Measurements from ENCODE around the gene DNAH17. TPM values are rescaled to one million over a fixed set of nuclear protein-coding genes. Genes with fewer than 3 reads are reported as not detected.

Gene DNAH17
- total RNA-seq, 1 experiment from 2014 or later, result 0.13 TPM

DNA sequence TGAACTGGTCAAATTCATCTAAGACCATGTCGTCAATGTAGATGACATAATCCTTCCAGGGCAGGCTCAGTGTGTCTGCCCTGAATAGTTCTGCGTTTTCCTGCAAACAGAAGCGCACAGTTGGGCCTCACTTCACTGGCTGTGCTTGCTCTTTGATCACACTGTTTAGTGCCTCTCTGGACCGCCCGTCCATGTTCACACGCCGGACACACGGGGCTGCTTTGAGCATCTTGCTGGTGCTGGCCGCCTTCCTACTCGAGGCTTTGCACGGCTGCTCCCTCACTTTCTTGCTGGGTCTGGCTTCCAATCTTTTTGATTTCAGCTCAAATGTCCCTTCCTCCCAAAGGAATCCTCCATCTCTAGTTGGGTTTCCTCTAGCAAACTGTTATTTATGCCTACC, 37.4 kb downstream of the DNAH17 start:
- Histone ChIP-seq H3K4me2 (ENCODE audit: insufficient read depth, insufficient read length, low read length) (no peak overlapping the region), H3K9me3 (ENCODE audit: control insufficient read depth, low read depth, low read length) (no peaks in the 10 kb centered on the region), H3K23ac (ENCODE audit: insufficient read length, low read depth, low read length) (no peak overlapping the region), H3K9ac (ENCODE audit: extremely low read depth, insufficient read length, low read length) (no peak overlapping the region), H3K18ac (ENCODE audit: insufficient read length, low read depth, low read length) (no peak overlapping the region), H2AK5ac (ENCODE audit: insufficient read length, low read length) (no peak overlapping the region), H2BK120ac (ENCODE audit: low read depth, low read length, poor library complexity, severe bottlenecking) (no peak overlapping the region), H3K4me1 (ENCODE audit: insufficient read depth, low read length) (no peaks in the 10 kb centered on the region), H3K56ac (ENCODE audit: insufficient read length, low read depth, low read length) (no peak overlapping the region), H4K20me1 (ENCODE audit: control insufficient read depth, insufficient read depth, insufficient read length) (no peaks in the 10 kb centered on the region), H3K23me2 (ENCODE audit: insufficient read length, low read depth, low read length, poor library complexity, severe bottlenecking) (no peaks in the 10 kb centered on the region), H3T11ph (ENCODE audit: low read length) (no peak overlapping the region), H4K5ac (ENCODE audit: insufficient read length, low read depth, low read length) (no peak overlapping the region), H3K14ac (ENCODE audit: insufficient read depth, low read length) (no peak overlapping the region), H4K91ac (ENCODE audit: insufficient read length, low read depth, low read length) (no peak overlapping the region), H2BK5ac (ENCODE audit: insufficient read length, low read length) (no peak overlapping the region), H2BK15ac (ENCODE audit: low read depth, low read length) (no peak overlapping the region), H3K79me2 (ENCODE audit: insufficient read depth, low read length) (no peaks in the 10 kb centered on the region), H3K27ac (ENCODE audit: insufficient read length, low read depth, low read length) (no peak overlapping the region), H3K4ac (ENCODE audit: low read depth, low read length) (no peak overlapping the region), H4K8ac (replicated peaks; ENCODE audit: insufficient read length, low read depth, low read length) (no peak overlapping the region), H2BK12ac (ENCODE audit: insufficient read length, low read depth, low read length) (no peak overlapping the region), H2AFZ (ENCODE audit: low read length) (no peak overlapping the region), H2BK20ac (ENCODE audit: low read depth, low read length, poor library complexity, severe bottlenecking) (no peak overlapping the region), H3K79me1 (ENCODE audit: insufficient read depth, low read depth, low read length, poor library complexity, severe bottlenecking) (no peaks in the 10 kb centered on the region), H3K27me3 (ENCODE audit: insufficient read depth, low read length) (no peaks in the 10 kb centered on the region)
- Mint-ChIP-seq H3K27me3 (ENCODE audit: low read depth) (no peaks in the 10 kb centered on the region), H3K27ac (no peak overlapping the region), H3K4me1 (peaks cover 10 to 11% of the 10 kb centered on the region in 2 experiments; a peak in 3 of 4 replicates), H3K9me3 (no peaks in the 10 kb centered on the region), H3K36me3 (ENCODE audit: insufficient read depth in 1 of 3, low read depth in 3 of 3) (no peaks in the 10 kb centered on the region), H3K4me3 (no peak overlapping the region)
- no CpG with 5 or more reads among the region's 11 CpGs for WGBS (ENCODE audit: extremely low coverage, insufficient read length, low lambda C conversion rate)
- TF ChIP-seq, protein P1, sequence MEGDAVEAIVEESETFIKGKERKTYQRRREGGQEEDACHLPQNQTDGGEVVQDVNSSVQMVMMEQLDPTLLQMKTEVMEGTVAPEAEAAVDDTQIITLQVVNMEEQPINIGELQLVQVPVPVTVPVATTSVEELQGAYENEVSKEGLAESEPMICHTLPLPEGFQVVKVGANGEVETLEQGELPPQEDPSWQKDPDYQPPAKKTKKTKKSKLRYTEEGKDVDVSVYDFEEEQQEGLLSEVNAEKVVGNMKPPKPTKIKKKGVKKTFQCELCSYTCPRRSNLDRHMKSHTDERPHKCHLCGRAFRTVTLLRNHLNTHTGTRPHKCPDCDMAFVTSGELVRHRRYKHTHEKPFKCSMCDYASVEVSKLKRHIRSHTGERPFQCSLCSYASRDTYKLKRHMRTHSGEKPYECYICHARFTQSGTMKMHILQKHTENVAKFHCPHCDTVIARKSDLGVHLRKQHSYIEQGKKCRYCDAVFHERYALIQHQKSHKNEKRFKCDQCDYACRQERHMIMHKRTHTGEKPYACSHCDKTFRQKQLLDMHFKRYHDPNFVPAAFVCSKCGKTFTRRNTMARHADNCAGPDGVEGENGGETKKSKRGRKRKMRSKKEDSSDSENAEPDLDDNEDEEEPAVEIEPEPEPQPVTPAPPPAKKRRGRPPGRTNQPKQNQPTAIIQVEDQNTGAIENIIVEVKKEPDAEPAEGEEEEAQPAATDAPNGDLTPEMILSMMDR (conservative IDR thresholded peaks at IDR 0.05), result no peak
- no peak for DNase-seq

All from H9 (cell line).